Skeletal muscle satellite cell (primary cell): ENCODE results near the gene EML1.
"Not testable (repeated sequence)": the region's sequence is repeated elsewhere in the genome, so short reads cannot be mapped to it uniquely, and the experiment has no call there.

Experiments used
- H3K27me3 ChIP-seq: 2 replicates; pipeline ENCODE4 v1.7.0; 2013; ENCODE audit warnings: low read length; ENCODE audit not compliant: control insufficient read depth, insufficient read depth
- H3K36me3 ChIP-seq: 2 replicates; pipeline ENCODE4 v1.7.0; 2013; ENCODE audit warnings: mild to moderate bottlenecking, control low read depth, low read length; ENCODE audit not compliant: insufficient read depth
- H3K4me1 ChIP-seq: 2 replicates; pipeline ENCODE4 v1.7.0; 2013; ENCODE audit warnings: low read length; ENCODE audit not compliant: control insufficient read depth, insufficient read depth
- H3K4me2 ChIP-seq: 2 replicates; pipeline ENCODE4 v1.7.0; 2013; ENCODE audit warnings: mild to moderate bottlenecking, low read length
- H3K4me3 ChIP-seq: 2 replicates; pipeline ENCODE4 v1.7.0; 2013; ENCODE audit warnings: low read length
- H3K9ac ChIP-seq: 2 replicates; pipeline ENCODE4 v1.7.0; 2013; ENCODE audit warnings: mild to moderate bottlenecking, low read depth, low read length, moderate library complexity
- H3K9me3 ChIP-seq: replicated peaks from 2 replicates; pipeline ENCODE4 v1.7.0; 2013; ENCODE audit warnings: mild to moderate bottlenecking, control low read depth, low read length

Gene EML1

GRCh38 chr14:99758121-99758821 is 34.9 kb upstream of the EML1 start:
- Histone ChIP-seq H3K36me3 (no peaks in the 10 kb centered on the region), H3K27me3 (no peaks in the 10 kb centered on the region), H3K9me3 (no peaks in the 10 kb centered on the region), H3K4me2 (peak overlapping the region; percentile 59), H3K4me1 (peaks cover 62% of the 10 kb centered on the region), H3K9ac (peak overlapping the region; percentile 76), H3K4me3 (peak overlapping the region; percentile 4)

- Histone ChIP-seq H3K36me3 (no peaks in the 10 kb centered on the region), H3K4me1 (peaks cover 55% of the 10 kb centered on the region), H3K27me3 (no peaks in the 10 kb centered on the region), H3K4me3 (no peak overlapping the region), H3K9me3 (no peaks in the 10 kb centered on the region), H3K4me2 (peak overlapping the region; percentile 27), H3K9ac (no peak overlapping the region)
Observed at GRCh38 chr14:99758872-99759545, 34.2 kb upstream of the EML1 start.

- Histone ChIP-seq H3K36me3 (no peaks in the 10 kb centered on the region), H3K9me3 (no peaks in the 10 kb centered on the region), H3K9ac (no peak overlapping the region), H3K4me1 (peaks cover 50% of the 10 kb centered on the region), H3K4me2 (no peak overlapping the region), H3K4me3 (no peak overlapping the region), H3K27me3 (no peaks in the 10 kb centered on the region)
Observed at GRCh38 chr14:99759546-99759925, 33.7 kb upstream of the EML1 start.

- no peaks in the 10 kb centered on the region for H3K27me3 ChIP-seq
- no peak overlapping the region for H3K4me3 ChIP-seq
- H3K4me2 ChIP-seq = no peak overlapping the region
- H3K4me1 ChIP-seq = peaks cover 37% of the 10 kb centered on the region
- H3K9ac ChIP-seq = no peak overlapping the region
- no peaks in the 10 kb centered on the region for H3K36me3 ChIP-seq
- no peaks in the 10 kb centered on the region for H3K9me3 ChIP-seq
Observed at GRCh38 chr14:99760817-99761216, 32.4 kb upstream of the EML1 start.

- not testable (repeated sequence) for H3K4me2 ChIP-seq, H3K4me3 ChIP-seq, H3K9me3 ChIP-seq, H3K27me3 ChIP-seq, H3K36me3 ChIP-seq, H3K9ac ChIP-seq
- peaks cover 28% of the 10 kb centered on the region for H3K4me1 ChIP-seq
Observed at GRCh38 chr14:99762911-99763310, 30.3 kb upstream of the EML1 start.

DNA sequence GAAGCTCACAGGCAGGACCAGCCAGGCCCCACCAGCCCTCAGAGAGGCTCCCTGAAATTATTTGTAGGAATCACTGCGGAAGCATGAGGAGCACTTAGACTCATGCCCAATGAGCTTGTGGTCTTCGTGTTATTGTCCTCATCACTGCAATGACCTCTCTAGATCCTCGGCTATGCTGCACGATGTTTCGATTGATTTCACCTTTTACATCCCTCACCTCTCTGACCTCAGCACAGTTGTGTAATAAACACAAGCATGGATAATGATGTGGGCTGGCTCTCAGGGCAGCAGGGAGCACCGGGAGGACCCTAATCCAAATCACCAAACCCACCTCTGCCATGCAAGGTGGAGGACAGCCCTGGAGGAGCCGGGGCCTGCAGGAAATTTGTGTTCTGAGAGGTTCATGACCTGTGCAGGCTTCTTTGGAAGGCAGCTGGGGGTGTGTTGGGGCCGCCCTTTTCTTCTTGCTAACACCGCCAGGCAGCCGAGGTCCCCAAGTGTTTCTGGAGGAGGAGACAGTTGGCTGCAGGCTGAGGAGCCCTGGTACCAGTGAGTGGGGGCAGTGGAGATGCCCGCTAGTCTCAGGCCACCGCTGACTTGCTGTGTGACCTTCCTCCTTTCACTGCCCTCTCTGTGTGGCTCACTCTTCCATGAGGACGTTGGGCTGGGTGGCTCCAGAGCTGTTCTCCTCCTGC is 29.5 kb upstream of the EML1 start:
- no peaks in the 10 kb centered on the region for H3K36me3 ChIP-seq
- no peak overlapping the region for H3K4me2 ChIP-seq
- no peaks in the 10 kb centered on the region for H3K27me3 ChIP-seq
- no peak overlapping the region for H3K4me3 ChIP-seq
- H3K9ac ChIP-seq = no peak overlapping the region
- no peaks in the 10 kb centered on the region for H3K9me3 ChIP-seq
- peaks cover 27% of the 10 kb centered on the region for H3K4me1 ChIP-seq

DNA sequence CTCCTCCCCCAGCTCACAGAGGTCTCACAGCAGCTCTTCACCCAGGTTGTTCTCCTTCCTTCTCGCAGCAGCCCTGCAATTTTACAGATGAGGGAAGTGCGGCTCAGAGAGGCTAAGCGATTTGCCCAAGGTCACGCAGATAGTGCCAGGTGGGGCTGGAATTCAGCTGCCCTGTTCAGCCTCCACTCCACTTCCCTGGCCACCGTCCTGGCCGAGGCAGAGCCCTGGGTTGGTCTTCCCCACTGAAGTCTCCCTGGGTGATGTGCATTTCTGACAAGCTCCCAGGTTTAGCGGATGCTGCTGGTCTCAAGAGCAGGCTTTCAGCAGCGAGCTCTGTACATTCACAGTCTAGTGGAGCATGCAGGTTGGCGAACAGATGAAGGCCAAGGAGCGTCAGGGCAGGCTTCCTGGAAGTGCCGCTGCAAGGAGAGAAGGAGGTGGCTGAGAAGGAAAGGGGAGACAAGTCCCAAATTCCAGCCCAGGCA is 28.9 kb upstream of the EML1 start:
- H3K4me1 ChIP-seq = peaks cover 26% of the 10 kb centered on the region
- H3K9ac ChIP-seq = no peak overlapping the region
- H3K36me3 ChIP-seq = no peaks in the 10 kb centered on the region
- H3K4me3 ChIP-seq = no peak overlapping the region
- H3K4me2 ChIP-seq = no peak overlapping the region
- H3K27me3 ChIP-seq = no peaks in the 10 kb centered on the region
- H3K9me3 ChIP-seq = no peaks in the 10 kb centered on the region

- H3K36me3 ChIP-seq = no peaks in the 10 kb centered on the region
- no peaks in the 10 kb centered on the region for H3K9me3 ChIP-seq
- no peak overlapping the region for H3K4me3 ChIP-seq
- peaks cover 37% of the 10 kb centered on the region for H3K4me1 ChIP-seq
- no peak overlapping the region for H3K9ac ChIP-seq
- H3K4me2 ChIP-seq = peak overlapping the region; percentile 28
- no peaks in the 10 kb centered on the region for H3K27me3 ChIP-seq
Observed at GRCh38 chr14:99768381-99768780, 24.8 kb upstream of the EML1 start.

- Histone ChIP-seq H3K4me3 (no peak overlapping the region), H3K27me3 (no peaks in the 10 kb centered on the region), H3K4me2 (no peak overlapping the region), H3K9ac (no peak overlapping the region), H3K36me3 (no peaks in the 10 kb centered on the region), H3K9me3 (no peaks in the 10 kb centered on the region), H3K4me1 (peaks cover 44% of the 10 kb centered on the region)
Observed at GRCh38 chr14:99769123-99769522, 24.1 kb upstream of the EML1 start.

- H3K4me3 ChIP-seq = no peak overlapping the region
- no peak overlapping the region for H3K9ac ChIP-seq
- no peaks in the 10 kb centered on the region for H3K27me3 ChIP-seq
- H3K4me2 ChIP-seq = no peak overlapping the region
- no peaks in the 10 kb centered on the region for H3K9me3 ChIP-seq
- H3K4me1 ChIP-seq = peaks cover 51% of the 10 kb centered on the region
- no peaks in the 10 kb centered on the region for H3K36me3 ChIP-seq
Observed at GRCh38 chr14:99769799-99770198, 23.4 kb upstream of the EML1 start.

DNA sequence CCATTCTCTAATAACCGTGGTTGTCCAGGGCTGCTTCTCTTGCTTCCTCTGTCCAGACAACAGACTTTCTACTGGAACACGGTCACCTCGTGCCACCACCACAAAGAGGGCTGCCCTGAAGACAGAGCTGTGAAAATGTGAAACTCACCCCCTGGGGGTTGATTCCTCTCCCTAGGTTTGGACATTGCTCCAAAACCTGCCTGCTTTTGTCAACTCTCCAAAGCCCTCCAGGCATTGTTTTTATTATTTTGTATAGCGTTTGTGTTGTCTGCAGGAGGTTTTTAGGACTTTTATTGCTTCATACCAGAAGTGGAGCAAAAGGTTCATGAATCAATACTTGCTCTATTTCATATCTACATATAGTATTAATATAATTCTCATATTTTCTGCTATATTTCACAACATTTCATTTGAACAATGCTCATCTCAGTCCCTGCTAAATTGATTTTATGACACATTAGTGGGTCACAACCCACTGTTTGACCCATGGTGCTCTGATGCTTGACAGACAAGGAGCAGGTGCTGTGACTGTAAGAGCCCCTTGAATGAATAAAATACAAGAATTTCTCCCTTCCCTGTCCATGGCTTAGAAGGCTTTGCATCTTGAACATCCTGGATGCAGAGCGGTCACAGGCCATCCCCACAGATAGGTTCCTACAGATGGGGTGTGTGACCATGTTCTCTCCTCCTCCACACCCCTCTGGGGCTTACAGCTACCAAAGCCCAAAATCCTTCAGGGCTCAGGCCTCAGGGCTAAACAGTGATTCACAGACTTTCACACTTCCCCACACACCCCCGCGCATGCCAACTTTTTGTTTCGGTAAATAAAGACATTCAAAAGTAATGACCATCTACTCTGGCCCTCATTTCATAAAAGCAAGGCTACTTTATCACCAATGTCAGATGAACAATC is 20.6 kb upstream of the EML1 start:
- Histone ChIP-seq H3K4me1 (peaks cover 46% of the 10 kb centered on the region), H3K9ac (peak overlapping the region; percentile 68), H3K4me3 (peak overlapping the region; percentile 17)

More for the DNA sequence above, 20.6 kb upstream of the EML1 start:
- no peaks in the 10 kb centered on the region for H3K9me3 ChIP-seq
- no peaks in the 10 kb centered on the region for H3K36me3 ChIP-seq
- no peaks in the 10 kb centered on the region for H3K27me3 ChIP-seq
- H3K4me2 ChIP-seq = peak overlapping the region; percentile 47
